Effector memory CD4-positive, alpha-beta T cell (primary cell): ENCODE measurements around the gene EARS2.
"Not testable (repeated sequence)": the region's sequence is repeated elsewhere in the genome, so short reads cannot be mapped to it uniquely, and the experiment has no call there.

Experiments
- DNase-seq, 3 donors: peaks; one replicate each; pipeline ENCODE4 v3.0.0-alpha.2; 2020
- H3K27ac ChIP-seq: 2 replicates; pipeline ENCODE4 v1.7.0; 2013; ENCODE audit warnings: mild to moderate bottlenecking, low read length, moderate library complexity; ENCODE audit not compliant: insufficient read depth, poor library complexity, severe bottlenecking
- H3K27me3 ChIP-seq: replicated peaks from 2 replicates; pipeline ENCODE4 v1.7.0; 2013; ENCODE audit warnings: mild to moderate bottlenecking, low read length; ENCODE audit not compliant: insufficient read depth, control insufficient read depth, poor library complexity, severe bottlenecking
- H3K36me3 ChIP-seq: 2 replicates; pipeline ENCODE4 v1.7.0; 2013; ENCODE audit warnings: mild to moderate bottlenecking, low read length, moderate library complexity; ENCODE audit not compliant: control insufficient read depth, insufficient read depth
- H3K4me1 ChIP-seq: 2 replicates; pipeline ENCODE4 v1.7.0; 2013; ENCODE audit warnings: low read length, mild to moderate bottlenecking; ENCODE audit not compliant: control insufficient read depth, insufficient read depth, poor library complexity, severe bottlenecking
- H3K4me3 ChIP-seq: 2 replicates; pipeline ENCODE4 v1.7.0; 2013; ENCODE audit warnings: low read length, low read depth, mild to moderate bottlenecking; ENCODE audit not compliant: insufficient read depth, poor library complexity, severe bottlenecking
- H3K9me3 ChIP-seq: 2 replicates; pipeline ENCODE4 v1.7.0; 2013; ENCODE audit warnings: mild to moderate bottlenecking, low read length, moderate library complexity; ENCODE audit not compliant: control insufficient read depth

Gene EARS2

DNA sequence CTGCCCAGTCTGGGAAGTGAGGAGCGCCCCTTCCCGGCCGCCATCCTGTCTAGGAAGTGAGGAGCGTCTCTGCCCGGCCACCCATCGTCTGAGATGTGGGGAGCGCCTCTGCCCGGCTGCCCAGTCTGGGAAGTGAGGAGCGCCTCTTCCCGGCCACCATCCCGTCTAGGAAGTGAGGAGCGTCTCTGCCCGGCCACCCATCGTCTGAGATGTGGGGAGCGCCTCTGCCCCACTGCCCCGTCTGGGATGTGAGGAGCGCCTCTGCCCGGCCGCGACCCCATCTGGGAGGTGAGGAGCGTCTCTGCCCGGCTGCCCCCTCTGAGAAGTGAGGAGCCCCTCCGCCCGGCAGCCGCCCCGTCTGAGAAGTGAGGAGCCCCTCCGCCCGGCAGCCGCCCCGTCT is 26.1 kb upstream of the EARS2 start:
- H3K4me3 ChIP-seq, DNase-seq, H3K4me1 ChIP-seq, H3K9me3 ChIP-seq, H3K27ac ChIP-seq, H3K27me3 ChIP-seq: not testable (repeated sequence)
- H3K36me3 ChIP-seq = peaks cover 66% of the 10 kb centered on the region

DNA sequence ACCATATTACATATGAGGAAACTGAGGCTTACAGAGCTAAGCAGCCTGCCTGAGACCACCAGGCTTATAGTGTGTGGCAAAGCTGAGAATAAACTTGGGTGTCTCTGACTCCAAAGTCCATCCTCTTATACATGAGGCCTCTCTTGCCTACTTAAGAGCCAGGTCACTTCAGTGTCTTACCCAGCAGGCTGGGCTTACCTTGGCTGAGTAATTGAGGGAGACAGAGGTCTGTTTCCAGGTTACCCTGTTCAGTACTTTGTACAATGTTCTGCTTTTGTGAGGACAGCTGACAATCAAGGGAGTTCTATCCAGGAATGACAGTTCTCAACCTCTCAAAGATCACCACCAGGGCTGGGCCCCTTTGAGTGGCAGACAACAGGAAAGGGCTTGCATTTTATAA is 24.6 kb upstream of the EARS2 start:
- Histone ChIP-seq H3K27ac (no peak overlapping the region), H3K9me3 (no peaks in the 10 kb centered on the region), H3K4me1 (no peaks in the 10 kb centered on the region), H3K27me3 (no peaks in the 10 kb centered on the region), H3K4me3 (no peak overlapping the region), H3K36me3 (peaks cover 51% of the 10 kb centered on the region)
- DNase-seq = no peak

DNA sequence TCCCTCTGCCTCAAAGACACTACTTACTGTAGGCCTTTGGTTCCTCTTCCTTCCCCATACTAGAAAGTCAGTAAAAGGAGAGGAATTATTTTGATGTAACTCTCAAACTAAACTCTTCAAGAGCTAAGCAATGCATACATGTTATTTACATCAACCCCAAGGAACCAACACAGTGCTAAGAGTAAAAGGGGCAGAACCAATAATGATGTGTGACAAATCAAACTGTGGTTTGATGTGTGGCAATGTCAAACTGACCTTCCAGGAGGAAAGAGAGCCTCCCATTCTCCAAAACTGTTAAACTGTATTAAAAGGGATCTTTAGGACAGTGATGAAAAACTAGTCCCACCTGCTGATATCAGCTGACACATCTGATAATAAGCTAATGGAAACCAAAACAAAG is 23.2 kb upstream of the EARS2 start:
- Histone ChIP-seq H3K27ac (no peak overlapping the region), H3K4me1 (no peaks in the 10 kb centered on the region), H3K36me3 (peaks cover 41% of the 10 kb centered on the region), H3K4me3 (no peak overlapping the region), H3K27me3 (no peaks in the 10 kb centered on the region), H3K9me3 (no peaks in the 10 kb centered on the region)
- no peak for DNase-seq

DNA sequence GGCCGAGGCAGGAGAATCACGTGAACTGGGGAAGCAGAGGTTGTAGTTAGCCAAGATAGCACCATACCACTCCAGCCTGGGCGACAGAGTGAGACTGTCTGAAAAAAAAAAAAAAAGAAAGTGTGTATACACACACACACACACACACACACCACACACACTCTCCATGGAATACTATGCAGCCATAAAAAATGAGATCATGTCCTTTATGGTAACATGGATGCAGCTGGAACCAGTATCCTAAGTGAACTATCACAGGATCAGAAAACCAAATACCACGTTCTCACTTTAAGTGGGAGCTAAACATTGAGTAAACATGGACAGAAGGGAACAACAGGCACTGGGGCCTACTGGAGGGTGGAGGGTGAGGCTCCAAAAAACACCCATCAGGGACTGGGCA is 22.2 kb upstream of the EARS2 start:
- Histone ChIP-seq H3K4me1 (no peaks in the 10 kb centered on the region), H3K36me3 (peaks cover 30% of the 10 kb centered on the region), H3K4me3 (no peak overlapping the region), H3K27ac (no peak overlapping the region), H3K27me3 (no peaks in the 10 kb centered on the region), H3K9me3 (no peaks in the 10 kb centered on the region)
- no peak for DNase-seq

DNA sequence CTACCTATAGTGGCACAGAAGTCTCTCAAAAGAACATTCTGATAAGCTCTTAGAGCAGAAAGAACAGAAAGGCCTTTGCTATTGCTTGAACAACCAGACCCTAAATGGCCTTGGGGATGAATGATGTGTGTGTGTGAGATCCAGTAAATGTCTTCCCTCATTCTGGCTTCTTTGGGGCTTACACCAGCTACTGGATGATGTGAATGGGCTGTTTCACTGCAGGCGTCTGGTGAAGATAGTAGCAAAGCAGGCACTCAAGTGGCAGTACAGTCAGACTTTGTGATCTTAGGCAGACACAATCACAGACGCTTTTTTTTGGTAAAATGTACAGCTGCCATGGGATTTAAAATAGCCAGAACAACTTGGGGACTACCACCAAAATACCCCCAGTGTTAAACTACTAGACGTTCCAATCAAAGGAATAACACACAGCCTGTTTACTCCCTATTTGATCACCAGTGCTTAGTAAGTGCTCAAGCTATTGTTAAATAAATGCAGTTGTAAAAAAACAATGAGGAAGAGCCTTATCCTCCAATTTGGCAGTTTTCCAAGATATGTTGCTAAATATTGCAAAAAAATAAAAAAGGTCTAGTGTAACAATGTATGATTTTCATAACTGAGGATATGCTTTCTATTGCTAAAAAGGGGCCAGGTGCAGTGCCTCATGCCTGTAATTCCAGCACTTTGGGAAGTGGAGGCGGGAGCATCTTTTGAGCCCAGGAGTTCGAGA is 21.1 kb upstream of the EARS2 start:
- no peak for DNase-seq
- Histone ChIP-seq H3K4me3 (no peak overlapping the region), H3K4me1 (no peaks in the 10 kb centered on the region), H3K9me3 (no peaks in the 10 kb centered on the region), H3K27ac (no peak overlapping the region), H3K36me3 (peaks cover 37% of the 10 kb centered on the region), H3K27me3 (no peaks in the 10 kb centered on the region)

DNA sequence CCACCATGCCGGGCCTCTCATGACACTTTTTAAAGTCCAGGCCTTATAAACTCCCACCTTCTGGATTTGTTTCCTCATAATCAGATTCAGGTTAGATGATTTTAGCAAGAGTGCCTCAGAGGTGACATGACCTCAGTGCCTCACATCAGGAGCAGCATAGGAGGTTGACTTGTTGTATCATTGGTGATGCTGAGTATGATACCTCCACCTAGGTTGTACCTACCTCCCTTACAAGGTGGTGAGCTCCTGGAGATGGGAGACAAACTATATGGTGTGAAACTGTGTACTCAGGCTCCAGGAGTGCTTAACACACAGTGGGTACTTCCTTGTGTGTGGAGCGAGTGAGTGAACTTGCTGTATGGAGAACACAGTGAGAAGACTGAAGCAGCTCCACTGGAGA is 20.3 kb upstream of the EARS2 start:
- H3K27me3 ChIP-seq = no peaks in the 10 kb centered on the region
- H3K27ac ChIP-seq = no peak overlapping the region
- DNase-seq = no peak
- no peaks in the 10 kb centered on the region for H3K9me3 ChIP-seq
- no peaks in the 10 kb centered on the region for H3K4me1 ChIP-seq
- H3K36me3 ChIP-seq = peaks cover 44% of the 10 kb centered on the region
- no peak overlapping the region for H3K4me3 ChIP-seq

DNA sequence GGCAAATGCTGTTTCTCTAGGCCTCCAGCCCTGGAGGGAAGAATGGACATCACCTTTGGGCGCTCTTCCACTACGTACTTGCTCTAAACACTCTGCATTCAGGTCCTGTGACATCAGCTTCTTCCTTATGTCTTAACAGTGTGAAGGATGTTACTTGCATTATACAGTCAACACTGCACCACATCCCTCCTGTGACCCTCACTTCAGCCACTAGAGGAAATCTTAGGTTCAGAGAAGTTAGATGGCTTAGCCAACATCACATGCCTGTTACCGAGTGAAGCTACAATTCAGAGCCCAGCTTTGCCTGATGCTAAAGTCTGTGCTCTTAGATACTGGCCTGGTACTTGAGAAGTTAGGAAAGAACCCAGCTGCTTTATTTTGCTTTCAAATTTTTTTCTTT is 18.7 kb upstream of the EARS2 start:
- Histone ChIP-seq H3K4me3 (no peak overlapping the region), H3K4me1 (no peaks in the 10 kb centered on the region), H3K9me3 (no peaks in the 10 kb centered on the region), H3K36me3 (peaks cover 45% of the 10 kb centered on the region), H3K27ac (no peak overlapping the region), H3K27me3 (no peaks in the 10 kb centered on the region)
- DNase-seq = no peak

DNA sequence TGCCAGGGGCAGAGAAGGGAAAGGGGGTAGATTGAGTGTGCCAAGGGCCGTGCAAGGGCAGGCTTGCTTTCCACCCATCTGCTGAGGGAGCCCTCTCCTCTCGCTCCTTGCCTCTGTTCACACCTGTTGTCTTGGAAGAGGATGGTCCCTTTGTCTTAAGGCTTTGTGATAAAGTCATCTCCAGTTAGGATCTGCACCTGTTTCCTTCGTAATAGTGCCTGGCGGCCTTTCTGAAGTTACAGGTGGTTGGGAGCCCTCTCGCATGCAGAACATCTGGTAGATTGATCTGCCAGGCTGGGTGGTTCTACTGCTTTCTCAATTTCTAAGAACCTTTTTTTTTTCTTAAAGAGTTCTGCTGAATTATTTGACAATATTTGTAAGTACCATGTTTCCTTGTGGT is 16.7 kb upstream of the EARS2 start:
- Histone ChIP-seq H3K27me3 (no peaks in the 10 kb centered on the region), H3K36me3 (peaks cover 43% of the 10 kb centered on the region), H3K4me3 (no peak overlapping the region), H3K9me3 (no peaks in the 10 kb centered on the region), H3K27ac (no peak overlapping the region), H3K4me1 (no peaks in the 10 kb centered on the region)
- no peak for DNase-seq

DNA sequence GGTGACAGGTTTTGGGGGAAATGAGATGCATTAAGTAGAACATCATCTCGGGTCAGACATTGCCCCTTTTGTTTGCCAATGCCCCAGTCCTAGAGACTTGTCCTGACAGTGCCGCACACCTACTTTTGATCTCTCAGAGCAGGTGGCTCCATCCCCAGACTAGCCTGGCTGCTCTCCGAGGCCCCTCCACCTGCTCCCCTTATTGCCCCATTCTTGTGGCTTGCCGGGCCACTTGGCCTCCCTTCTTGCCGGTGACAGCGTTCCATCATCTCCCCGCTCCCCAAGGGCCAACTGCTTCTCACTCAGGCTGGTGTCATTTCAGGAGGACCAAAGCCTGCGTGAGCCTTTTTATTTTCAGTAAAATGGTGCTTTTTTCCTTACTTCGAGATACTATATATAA is 15.2 kb upstream of the EARS2 start:
- no peak for DNase-seq
- H3K9me3 ChIP-seq = no peaks in the 10 kb centered on the region
- H3K27ac ChIP-seq = no peak overlapping the region
- no peaks in the 10 kb centered on the region for H3K27me3 ChIP-seq
- H3K4me1 ChIP-seq = no peaks in the 10 kb centered on the region
- no peak overlapping the region for H3K4me3 ChIP-seq
- peaks cover 44% of the 10 kb centered on the region for H3K36me3 ChIP-seq

DNA sequence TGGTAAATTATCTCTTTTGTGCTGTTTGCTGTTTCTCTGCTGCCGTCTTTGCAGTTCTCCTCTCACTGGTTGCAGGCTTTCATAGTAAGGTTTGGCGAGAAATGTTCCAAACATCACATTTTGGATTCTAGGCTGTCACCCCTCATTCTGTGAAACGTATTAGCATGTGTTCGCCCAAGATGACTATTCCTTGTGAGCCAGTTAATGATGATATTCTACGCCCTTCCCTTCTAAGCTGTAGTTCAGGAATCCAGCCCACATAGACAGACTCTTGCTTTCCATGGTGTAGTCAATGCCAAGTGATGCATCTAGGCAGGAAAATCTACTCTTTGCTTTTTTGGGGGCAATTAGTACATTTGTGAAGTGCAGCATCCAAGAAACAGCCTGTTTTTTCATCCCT is 14.7 kb upstream of the EARS2 start:
- Histone ChIP-seq H3K4me3 (no peak overlapping the region), H3K36me3 (peaks cover 49% of the 10 kb centered on the region), H3K9me3 (no peaks in the 10 kb centered on the region), H3K4me1 (no peaks in the 10 kb centered on the region), H3K27ac (no peak overlapping the region), H3K27me3 (no peaks in the 10 kb centered on the region)
- no peak for DNase-seq
